Stomach (tissue), 4 donors: ENCODE data around the gene ARHGAP12.

ENCODE experiments used
- EP300 ChIP-seq: sonication (generic); formaldehyde crosslinking; IDR thresholded peaks from one replicate; pipeline ENCODE4 v1.6.1; 2017; ENCODE audit warnings: antibody characterized with exemption
- TF ChIP-seq, protein P1 (sequence below), 7 experiments: fragments of 450-650 bp in 4 of 7; fragments of 200-600 bp in 3 of 7; sonication (generic) in 3 of 7; IDR thresholded peaks; one replicate each; pipeline ENCODE4 v1.5.1; 2016 to 2019; ENCODE audit warnings: antibody characterized with exemption in 7 of 7, control low read depth in 2 of 7, mild to moderate bottlenecking in 1 of 7

- TF ChIP-seq, protein P1, sequence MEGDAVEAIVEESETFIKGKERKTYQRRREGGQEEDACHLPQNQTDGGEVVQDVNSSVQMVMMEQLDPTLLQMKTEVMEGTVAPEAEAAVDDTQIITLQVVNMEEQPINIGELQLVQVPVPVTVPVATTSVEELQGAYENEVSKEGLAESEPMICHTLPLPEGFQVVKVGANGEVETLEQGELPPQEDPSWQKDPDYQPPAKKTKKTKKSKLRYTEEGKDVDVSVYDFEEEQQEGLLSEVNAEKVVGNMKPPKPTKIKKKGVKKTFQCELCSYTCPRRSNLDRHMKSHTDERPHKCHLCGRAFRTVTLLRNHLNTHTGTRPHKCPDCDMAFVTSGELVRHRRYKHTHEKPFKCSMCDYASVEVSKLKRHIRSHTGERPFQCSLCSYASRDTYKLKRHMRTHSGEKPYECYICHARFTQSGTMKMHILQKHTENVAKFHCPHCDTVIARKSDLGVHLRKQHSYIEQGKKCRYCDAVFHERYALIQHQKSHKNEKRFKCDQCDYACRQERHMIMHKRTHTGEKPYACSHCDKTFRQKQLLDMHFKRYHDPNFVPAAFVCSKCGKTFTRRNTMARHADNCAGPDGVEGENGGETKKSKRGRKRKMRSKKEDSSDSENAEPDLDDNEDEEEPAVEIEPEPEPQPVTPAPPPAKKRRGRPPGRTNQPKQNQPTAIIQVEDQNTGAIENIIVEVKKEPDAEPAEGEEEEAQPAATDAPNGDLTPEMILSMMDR (IDR thresholded peaks at IDR 0.05) = no peak
- no peak for TF ChIP-seq EP300
These were observed 14.3 kb downstream of the ARHGAP12 start for GRCh38 chr10:31914370-31914769.
